Spinal cord (tissue), 10 donors: ENCODE data around the gene DACT2. TPM values are rescaled to one million over a fixed set of nuclear protein-coding genes. Genes with fewer than 3 reads are reported as not detected.
A peak's percentile ranks its signal among the peaks of the same experiment; 100 is the strongest.

Source experiments
- DNase-seq, 6 donors: peaks; one replicate each; pipeline versions ENCODE4 v3.0.0 to v3.0.0-alpha.2; 2013 to 2015; ENCODE audit warnings: low spot score in 6 of 6, low read depth in 4 of 6
- H3K27ac ChIP-seq: one replicate; pipeline ENCODE4 v1.5.1; 2013; ENCODE audit warnings: low read depth, low read length, control low read depth
- H3K27me3 ChIP-seq: one replicate; pipeline ENCODE4 v1.6.1; 2013; ENCODE audit warnings: low read length; ENCODE audit not compliant: control insufficient read depth, insufficient read depth
- H3K36me3 ChIP-seq: one replicate; pipeline ENCODE4 v1.6.1; 2013; ENCODE audit warnings: low read length; ENCODE audit not compliant: control insufficient read depth, insufficient read depth
- H3K4me1 ChIP-seq: one replicate; pipeline ENCODE4 v1.6.1; 2013; ENCODE audit warnings: low read length; ENCODE audit not compliant: control insufficient read depth, insufficient read depth
- H3K4me3 ChIP-seq: one replicate; pipeline ENCODE4 v1.5.1; 2013; ENCODE audit warnings: low read depth, low read length, control low read depth
- H3K9me3 ChIP-seq: one replicate; pipeline ENCODE4 v1.6.1; 2013; ENCODE audit warnings: low read length; ENCODE audit not compliant: control insufficient read depth, insufficient read depth
- WGBS: methylation state at CpG from one replicate; pipeline ENCODE4 v1.1.5; 2013; ENCODE audit warnings: missing lambda C conversion rate; ENCODE audit not compliant: insufficient coverage; 5-methylcytosine and 5-hydroxymethylcytosine counted together
- polyA plus RNA-seq, 2 donors: library from polyadenylated mRNA; unstranded; fragments of 120-200 nt; gene quantifications; one replicate each; pipeline ENCODE4 v1.2.1, GENCODE V29; 2013; ENCODE audit not compliant: insufficient read length in 2 of 2
- total RNA-seq, 2 donors: library from RNA; depleted of rRNA in 1 of 2; stranded (reverse); fragments of 120-200 nt in 1 of 2; fragments of >200 nt in 1 of 2; gene quantifications; one replicate each; pipeline versions ENCODE4 v1.2.3 to v1.2.4, GENCODE V29; 2013 to 2014
- donor health status: healthy.

DACT2 gene
- total and polyA plus RNA-seq, 4 donors: 3.5 to 11.7 (median 8.2) TPM

- WGBS: 83% methylated on average over 35 of the region's 35 CpGs
- no peaks in the 10 kb centered on the region for H3K9me3 ChIP-seq
- H3K36me3 ChIP-seq: peaks cover 40% of the 10 kb centered on the region
- H3K4me3 ChIP-seq: no peak overlapping the region
- no peak overlapping the region for H3K27ac ChIP-seq
- H3K27me3 ChIP-seq: no peaks in the 10 kb centered on the region
- no peak for DNase-seq
- H3K4me1 ChIP-seq: peaks cover 6% of the 10 kb centered on the region
Measured at GRCh38 chr6:168308390-168309144, 11.0 kb downstream of the DACT2 start.

GRCh38 chr6:168307695-168308021 lies 11.9 kb downstream of the DACT2 start:
- 96% methylated on average over 22 of the region's 22 CpGs for WGBS
- no peak for DNase-seq
- Histone ChIP-seq H3K4me3 (no peak overlapping the region), H3K9me3 (no peaks in the 10 kb centered on the region), H3K4me1 (peaks cover 4% of the 10 kb centered on the region), H3K27ac (no peak overlapping the region), H3K36me3 (peaks cover 40% of the 10 kb centered on the region), H3K27me3 (no peaks in the 10 kb centered on the region)

GRCh38 chr6:168307015-168307694 lies 12.4 kb downstream of the DACT2 start:
- H3K27ac ChIP-seq: no peak overlapping the region
- peaks cover 7% of the 10 kb centered on the region for H3K4me1 ChIP-seq
- 94% methylated on average over 30 of the region's 30 CpGs for WGBS

GRCh38 chr6:168305863-168306262 lies 13.7 kb downstream of the DACT2 start:
- no peak for DNase-seq
- peaks cover 38% of the 10 kb centered on the region for H3K36me3 ChIP-seq
- 78% methylated on average over 9 of the region's 9 CpGs for WGBS
- peaks cover 19% of the 10 kb centered on the region for H3K4me1 ChIP-seq
- H3K27ac ChIP-seq: no peak overlapping the region
- H3K4me3 ChIP-seq: no peak overlapping the region
- no peaks in the 10 kb centered on the region for H3K9me3 ChIP-seq
- H3K27me3 ChIP-seq: peaks cover 4% of the 10 kb centered on the region

More at GRCh38 chr6:168307015-168307694, 12.4 kb downstream of the DACT2 start:
- Histone ChIP-seq H3K4me3 (no peak overlapping the region), H3K9me3 (no peaks in the 10 kb centered on the region), H3K36me3 (peaks cover 40% of the 10 kb centered on the region), H3K27me3 (no peaks in the 10 kb centered on the region)
- DNase-seq: no peak

GRCh38 chr6:168305096-168305749 lies 14.4 kb downstream of the DACT2 start:
- Histone ChIP-seq H3K27ac (no peak overlapping the region), H3K27me3 (peaks cover 4% of the 10 kb centered on the region), H3K9me3 (no peaks in the 10 kb centered on the region), H3K4me3 (no peak overlapping the region), H3K36me3 (peaks cover 35% of the 10 kb centered on the region), H3K4me1 (peaks cover 19% of the 10 kb centered on the region)
- WGBS: 83% methylated on average over 17 of the region's 20 CpGs
- no peak for DNase-seq

GRCh38 chr6:168304752-168305015 lies 14.9 kb downstream of the DACT2 start:
- no peak for DNase-seq
- H3K27me3 ChIP-seq: peaks cover 4% of the 10 kb centered on the region
- H3K4me3 ChIP-seq: no peak overlapping the region
- no peaks in the 10 kb centered on the region for H3K9me3 ChIP-seq
- 96% methylated on average over 6 of the region's 7 CpGs for WGBS
- H3K4me1 ChIP-seq: peaks cover 19% of the 10 kb centered on the region
- peaks cover 30% of the 10 kb centered on the region for H3K36me3 ChIP-seq
- no peak overlapping the region for H3K27ac ChIP-seq

- Histone ChIP-seq H3K4me3 (no peak overlapping the region), H3K36me3 (peaks cover 25% of the 10 kb centered on the region), H3K27me3 (peaks cover 4% of the 10 kb centered on the region), H3K4me1 (peaks cover 19% of the 10 kb centered on the region), H3K27ac (no peak overlapping the region), H3K9me3 (no peaks in the 10 kb centered on the region)
- 88% methylated on average over 10 of the region's 16 CpGs for WGBS
- no peak for DNase-seq
Measured at GRCh38 chr6:168303982-168304751, 15.4 kb downstream of the DACT2 start.

GRCh38 chr6:168302534-168302933 lies 17.0 kb downstream of the DACT2 start:
- peak overlapping the region; percentile 12 for H3K27ac ChIP-seq
- DNase-seq: peak in 2 of 6 donors; percentile 38 to 58
- H3K9me3 ChIP-seq: no peaks in the 10 kb centered on the region
- H3K4me3 ChIP-seq: no peak overlapping the region
- H3K36me3 ChIP-seq: peaks cover 9% of the 10 kb centered on the region
- WGBS: no CpG with 5 or more reads among the region's 5 CpGs
- H3K27me3 ChIP-seq: peaks cover 4% of the 10 kb centered on the region
- H3K4me1 ChIP-seq: peaks cover 19% of the 10 kb centered on the region

GRCh38 chr6:168301648-168302398 lies 17.8 kb downstream of the DACT2 start:
- Histone ChIP-seq H3K27ac (peak overlapping the region; percentile 12), H3K4me1 (peaks cover 19% of the 10 kb centered on the region), H3K27me3 (peaks cover 4% of the 10 kb centered on the region), H3K9me3 (no peaks in the 10 kb centered on the region), H3K4me3 (no peak overlapping the region), H3K36me3 (peaks cover 3% of the 10 kb centered on the region)
- 51% methylated on average over 15 of the region's 16 CpGs for WGBS
- DNase-seq: peak in 1 of 6 donors; percentile 64
